SK-N-SH treated with all-trans-retinoic acid at 6 μM for 48 hours (cell line): Measurements from ENCODE around the gene STKLD1.
"Not testable (repeated sequence)": the region's sequence is repeated elsewhere in the genome, so short reads cannot be mapped to it uniquely, and the experiment has no call there.

Experiments
- ARNTL ChIP-seq: fragments of 450-650 bp; formaldehyde crosslinking; IDR thresholded peaks from 2 replicates; pipeline ENCODE4 v1.5.0; 2020; ENCODE audit warnings: low read depth, mild to moderate bottlenecking, moderate library complexity, borderline replicate concordance
- PATZ1 ChIP-seq: fragments of 250-450 bp; sonication (Bioruptor Pico); IDR thresholded peaks from 2 replicates; pipeline ENCODE4 v1.8.0; 2020; ENCODE audit warnings: mild to moderate bottlenecking, moderate library complexity, borderline replicate concordance
- POU6F1 ChIP-seq: fragments of 250-450 bp; sonication (Bioruptor Pico); IDR thresholded peaks from 2 replicates; pipeline ENCODE4 v1.8.0; 2021; ENCODE audit warnings: low read depth, mild to moderate bottlenecking, moderate library complexity, borderline replicate concordance
- RARB ChIP-seq: fragments of 250-450 bp; sonication (Bioruptor Pico); IDR thresholded peaks from 2 replicates; pipeline ENCODE4 v1.8.0; 2021; ENCODE audit warnings: mild to moderate bottlenecking, moderate library complexity
- TCF4 ChIP-seq: fragments of 250-450 bp; sonication (Bioruptor Pico); IDR thresholded peaks from 2 replicates; pipeline ENCODE4 v1.8.0; 2021; ENCODE audit warnings: mild to moderate bottlenecking, moderate library complexity, borderline replicate concordance
- ZFP3 ChIP-seq: fragments of 250-450 bp; sonication (Bioruptor Pico); IDR thresholded peaks from 2 replicates; pipeline ENCODE4 v1.5.0; 2020; ENCODE audit warnings: mild to moderate bottlenecking, moderate library complexity
- ZNF8 ChIP-seq: fragments of 450-650 bp; formaldehyde crosslinking; IDR thresholded peaks from 2 replicates; pipeline ENCODE4 v1.5.0; 2020; ENCODE audit warnings: mild to moderate bottlenecking, moderate library complexity

GRCh38 chr9:133392308-133392707 lies 16.1 kb downstream of the STKLD1 start:
- TF ChIP-seq ARNTL (CRISPR knock-in tag); TCF4 (CRISPR knock-in tag); POU6F1 (CRISPR knock-in tag); PATZ1; RARB (CRISPR knock-in tag); ZFP3 (CRISPR knock-in tag); ZNF8 (CRISPR knock-in tag): not testable (repeated sequence)
